ENCODE data around the gene SIGLEC10.

- TF ChIP-seq CTCF (IDR thresholded peaks at IDR 0.05; ENCODE audit: low read length) (no peak), EZH2 (IDR thresholded peaks at IDR 0.05; ENCODE audit: borderline replicate concordance, low read length) (no peak)
Measured at GRCh38 chr19:51458899-51459505, 41.6 kb upstream of the SIGLEC10 start.
